B cell (primary cell): Measurements from ENCODE around the gene ABHD5.

Source experiments
- EZH2 ChIP-seq: IDR thresholded peaks from 2 replicates; pipeline ENCODE4 v1.6.1; 2012; ENCODE audit warnings: borderline replicate concordance, low read depth, mild to moderate bottlenecking, moderate library complexity, low read length; ENCODE audit not compliant: insufficient read depth, poor library complexity, severe bottlenecking
- TF ChIP-seq, protein P1 (sequence below): fragments of 200-600 bp; IDR thresholded peaks from one replicate; pipeline ENCODE4 v1.8.0; 2022; ENCODE audit warnings: antibody characterized with exemption, mild to moderate bottlenecking

- TF ChIP-seq, protein P1, sequence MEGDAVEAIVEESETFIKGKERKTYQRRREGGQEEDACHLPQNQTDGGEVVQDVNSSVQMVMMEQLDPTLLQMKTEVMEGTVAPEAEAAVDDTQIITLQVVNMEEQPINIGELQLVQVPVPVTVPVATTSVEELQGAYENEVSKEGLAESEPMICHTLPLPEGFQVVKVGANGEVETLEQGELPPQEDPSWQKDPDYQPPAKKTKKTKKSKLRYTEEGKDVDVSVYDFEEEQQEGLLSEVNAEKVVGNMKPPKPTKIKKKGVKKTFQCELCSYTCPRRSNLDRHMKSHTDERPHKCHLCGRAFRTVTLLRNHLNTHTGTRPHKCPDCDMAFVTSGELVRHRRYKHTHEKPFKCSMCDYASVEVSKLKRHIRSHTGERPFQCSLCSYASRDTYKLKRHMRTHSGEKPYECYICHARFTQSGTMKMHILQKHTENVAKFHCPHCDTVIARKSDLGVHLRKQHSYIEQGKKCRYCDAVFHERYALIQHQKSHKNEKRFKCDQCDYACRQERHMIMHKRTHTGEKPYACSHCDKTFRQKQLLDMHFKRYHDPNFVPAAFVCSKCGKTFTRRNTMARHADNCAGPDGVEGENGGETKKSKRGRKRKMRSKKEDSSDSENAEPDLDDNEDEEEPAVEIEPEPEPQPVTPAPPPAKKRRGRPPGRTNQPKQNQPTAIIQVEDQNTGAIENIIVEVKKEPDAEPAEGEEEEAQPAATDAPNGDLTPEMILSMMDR = no peak
- no peak for TF ChIP-seq EZH2
Measured at GRCh38 chr3:43736558-43737440, 46.1 kb downstream of the ABHD5 start.
